GM12872 (cell line): ENCODE results near the gene IKZF1.

Source experiments
- CTCF ChIP-seq: IDR thresholded peaks from 3 replicates; pipeline ENCODE4 v1.5.1; 2011; ENCODE audit warnings: low read depth, mild to moderate bottlenecking, low read length, moderate library complexity; ENCODE audit not compliant: insufficient read depth

The IKZF1 gene

GRCh38 chr7:50376056-50376820 is 71.7 kb downstream of the IKZF1 start:
- no peak for TF ChIP-seq CTCF

DNA sequence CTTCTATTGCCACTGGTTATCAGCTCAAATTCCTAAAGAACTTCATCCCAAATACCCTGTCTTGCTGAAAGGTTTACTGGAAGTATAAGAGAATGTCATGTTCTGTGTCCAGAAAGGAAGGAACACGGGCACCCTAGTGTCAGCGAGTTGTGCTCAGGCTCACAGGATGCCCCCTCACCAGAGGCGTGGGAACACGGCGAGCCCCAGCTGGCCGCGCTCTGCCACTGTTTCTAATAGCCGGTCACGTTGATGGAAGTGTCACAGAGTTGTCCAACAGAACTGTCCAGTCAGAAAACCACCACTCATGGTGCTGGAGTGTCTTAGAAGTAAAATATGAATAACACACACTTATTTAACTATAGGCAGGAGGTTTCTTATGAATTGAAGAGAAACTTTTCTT is 72.8 kb downstream of the IKZF1 start:
- no peak for TF ChIP-seq CTCF

GRCh38 chr7:50379082-50379481 is 74.6 kb downstream of the IKZF1 start:
- TF ChIP-seq CTCF, result no peak

DNA sequence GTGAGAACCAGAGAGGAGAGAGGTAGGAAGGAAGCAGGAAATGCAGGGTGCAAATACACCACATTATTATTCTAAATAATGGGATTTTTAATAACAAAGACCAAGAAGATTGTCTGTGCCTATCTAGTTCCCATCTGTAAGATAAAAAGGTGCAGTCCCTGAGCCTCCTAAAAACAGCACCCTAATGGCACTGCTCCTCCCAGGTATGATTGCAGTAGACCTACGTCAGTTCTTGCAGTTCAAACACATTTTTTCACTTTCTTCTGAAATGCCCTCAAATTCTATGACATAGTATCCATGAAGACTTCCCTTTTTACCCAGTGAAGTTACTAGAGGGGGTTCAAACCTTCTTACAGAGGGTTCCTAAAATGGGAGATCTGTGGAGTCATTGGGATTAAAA is 75.0 kb downstream of the IKZF1 start:
- no peak for TF ChIP-seq CTCF

DNA sequence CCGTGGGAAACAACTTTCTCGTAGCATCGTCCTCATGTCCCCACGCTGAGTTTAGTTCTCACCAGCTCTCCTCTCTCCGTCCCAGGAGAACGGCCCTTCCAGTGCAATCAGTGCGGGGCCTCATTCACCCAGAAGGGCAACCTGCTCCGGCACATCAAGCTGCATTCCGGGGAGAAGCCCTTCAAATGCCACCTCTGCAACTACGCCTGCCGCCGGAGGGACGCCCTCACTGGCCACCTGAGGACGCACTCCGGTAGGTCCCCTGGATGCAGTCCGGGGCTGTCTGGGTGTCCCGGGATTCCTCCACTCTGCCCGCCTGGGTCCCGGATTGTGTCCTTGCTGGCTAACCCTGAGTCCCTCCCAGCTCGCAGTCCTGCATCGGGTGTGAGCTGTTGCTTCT is 77.9 kb downstream of the IKZF1 start:
- no peak for TF ChIP-seq CTCF

- TF ChIP-seq CTCF, result no peak
Observed at GRCh38 chr7:50387351-50387750, 82.8 kb downstream of the IKZF1 start.

- TF ChIP-seq CTCF, result no peak
Observed at GRCh38 chr7:50389961-50390360, 85.4 kb downstream of the IKZF1 start.

DNA sequence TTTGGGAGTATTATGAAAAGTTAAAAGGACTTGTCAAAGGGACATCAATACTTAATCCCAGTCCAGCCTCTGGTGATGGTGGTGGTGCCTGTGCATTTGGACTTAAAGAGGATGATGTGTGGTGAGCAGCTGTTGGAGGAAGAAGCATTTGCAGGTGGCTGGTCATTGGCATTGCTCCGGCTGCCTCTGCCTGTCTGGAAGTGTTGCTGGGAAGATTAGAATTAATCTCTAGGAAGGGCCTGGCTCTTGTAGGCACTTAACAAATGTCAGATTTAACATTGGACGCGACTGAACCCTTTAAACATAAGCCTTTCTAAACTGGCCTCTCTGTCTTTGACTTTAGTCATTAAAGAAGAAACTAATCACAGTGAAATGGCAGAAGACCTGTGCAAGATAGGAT is 86.9 kb downstream of the IKZF1 start:
- TF ChIP-seq CTCF, result no peak
